Astrocyte of the cerebellum (primary cell): ENCODE measurements around the gene PSMD11.

Experiments
- DNase-seq: peaks from one replicate; pipeline ENCODE4 v3.0.0-alpha.2; 2011; ENCODE audit warnings: low read depth
- H3K4me3 ChIP-seq: 2 replicates; pipeline ENCODE4 v1.5.1; 2011; ENCODE audit warnings: mild to moderate bottlenecking, low read depth, low read length, moderate library complexity
- in situ Hi-C: cut with HindIII; loops from 2 replicates; pipeline ENCODE4 v1.10.0; 2017; ENCODE audit warnings: low sequenced_read_pairs
- TF ChIP-seq, protein P1 (sequence below): IDR thresholded peaks from 2 replicates; pipeline ENCODE4 v1.5.1; 2012; ENCODE audit warnings: low read length, low read depth, moderate library complexity, mild to moderate bottlenecking; ENCODE audit errors: missing control alignments

PSMD11 gene

DNA sequence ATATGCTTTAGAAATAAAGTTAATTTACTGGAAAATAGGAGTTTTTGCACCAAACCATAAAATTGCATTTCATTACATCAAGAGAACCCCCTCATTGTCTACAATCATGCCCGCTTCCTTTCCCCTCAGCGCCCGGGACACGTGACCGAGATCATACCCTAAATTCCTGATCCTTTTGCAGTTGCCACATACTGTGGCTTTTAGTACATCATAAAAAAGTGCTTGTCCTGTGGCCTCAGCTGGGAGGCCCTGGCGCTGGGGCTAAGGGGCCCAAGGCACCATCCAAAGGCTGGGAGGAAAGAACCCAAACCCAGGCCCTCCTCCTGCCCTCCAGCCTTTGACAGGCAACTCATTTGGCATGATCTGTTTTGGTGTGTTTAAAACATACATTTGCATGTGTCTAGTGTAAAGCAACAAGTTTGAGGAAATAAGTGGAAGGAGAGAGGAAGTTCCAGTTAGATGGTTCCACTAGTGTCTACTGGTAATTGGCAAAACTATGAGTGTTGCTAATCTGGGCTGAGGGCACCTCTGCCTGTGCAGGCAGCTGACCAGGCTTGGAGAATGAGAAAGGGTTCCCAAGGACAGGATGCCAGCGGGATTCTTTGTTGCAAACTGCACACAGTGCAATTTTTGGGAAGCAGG, 48.5 kb downstream of the PSMD11 start:
- no peak for DNase-seq
- in situ Hi-C loops, result no loop called here

DNA sequence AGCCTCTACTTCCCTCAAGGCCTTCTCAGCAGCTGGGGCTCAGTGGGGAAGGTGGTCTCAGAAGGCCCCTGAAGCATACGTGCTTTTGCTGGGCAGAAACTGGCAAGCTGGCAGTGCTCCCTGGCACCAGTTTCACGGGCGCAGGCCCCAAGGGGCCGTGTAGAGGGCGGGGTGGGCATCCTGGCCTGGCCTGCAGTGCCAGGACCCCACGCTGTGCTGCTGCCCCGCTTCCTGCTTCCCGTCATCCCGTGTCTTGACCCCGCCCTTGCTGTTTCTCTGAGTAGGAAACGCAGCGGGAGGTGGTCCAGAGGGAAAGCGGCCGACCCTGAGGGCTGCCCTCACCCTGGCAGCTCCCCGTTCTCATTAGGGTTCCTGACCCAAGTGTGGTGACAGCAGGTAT, 49.3 kb downstream of the PSMD11 start:
- in situ Hi-C loops, result no loop called here
- TF ChIP-seq, protein P1, sequence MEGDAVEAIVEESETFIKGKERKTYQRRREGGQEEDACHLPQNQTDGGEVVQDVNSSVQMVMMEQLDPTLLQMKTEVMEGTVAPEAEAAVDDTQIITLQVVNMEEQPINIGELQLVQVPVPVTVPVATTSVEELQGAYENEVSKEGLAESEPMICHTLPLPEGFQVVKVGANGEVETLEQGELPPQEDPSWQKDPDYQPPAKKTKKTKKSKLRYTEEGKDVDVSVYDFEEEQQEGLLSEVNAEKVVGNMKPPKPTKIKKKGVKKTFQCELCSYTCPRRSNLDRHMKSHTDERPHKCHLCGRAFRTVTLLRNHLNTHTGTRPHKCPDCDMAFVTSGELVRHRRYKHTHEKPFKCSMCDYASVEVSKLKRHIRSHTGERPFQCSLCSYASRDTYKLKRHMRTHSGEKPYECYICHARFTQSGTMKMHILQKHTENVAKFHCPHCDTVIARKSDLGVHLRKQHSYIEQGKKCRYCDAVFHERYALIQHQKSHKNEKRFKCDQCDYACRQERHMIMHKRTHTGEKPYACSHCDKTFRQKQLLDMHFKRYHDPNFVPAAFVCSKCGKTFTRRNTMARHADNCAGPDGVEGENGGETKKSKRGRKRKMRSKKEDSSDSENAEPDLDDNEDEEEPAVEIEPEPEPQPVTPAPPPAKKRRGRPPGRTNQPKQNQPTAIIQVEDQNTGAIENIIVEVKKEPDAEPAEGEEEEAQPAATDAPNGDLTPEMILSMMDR, result no peak
- H3K4me3 ChIP-seq, result no peak overlapping the region
- no peak for DNase-seq

More for the DNA sequence above, 48.5 kb downstream of the PSMD11 start:
- TF ChIP-seq, protein P1, result no peak
- H3K4me3 ChIP-seq, result no peak overlapping the region

DNA sequence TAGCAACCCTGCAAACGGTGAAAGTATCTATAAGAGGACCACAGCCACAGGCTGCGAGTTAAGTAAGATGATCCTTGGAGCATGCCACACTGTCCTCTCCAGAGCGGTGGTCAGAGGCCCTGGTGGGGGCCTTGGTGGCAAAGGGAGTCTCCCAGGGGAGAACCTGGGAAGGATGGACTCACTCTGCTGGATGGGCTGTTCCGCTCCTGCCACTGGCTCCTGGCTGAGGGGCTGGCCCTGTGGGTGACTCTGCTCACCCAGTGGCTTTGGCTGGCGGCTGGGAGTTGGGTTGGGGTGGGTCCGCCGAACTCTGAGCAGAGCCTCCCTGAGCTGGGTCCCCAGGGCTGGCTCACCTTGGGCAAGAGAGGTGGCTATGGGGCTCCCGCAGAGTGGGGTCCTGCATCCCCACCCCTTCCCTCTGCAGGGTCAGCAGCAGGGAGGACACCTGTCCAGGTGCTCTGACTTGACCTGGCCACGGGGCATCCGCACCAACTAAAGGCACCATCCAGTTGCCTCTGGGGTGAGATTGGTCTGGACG, 49.7 kb downstream of the PSMD11 start:
- no peak for DNase-seq
- H3K4me3 ChIP-seq, result no peak overlapping the region
- in situ Hi-C loops, result no loop called here
- TF ChIP-seq, protein P1, result no peak

DNA sequence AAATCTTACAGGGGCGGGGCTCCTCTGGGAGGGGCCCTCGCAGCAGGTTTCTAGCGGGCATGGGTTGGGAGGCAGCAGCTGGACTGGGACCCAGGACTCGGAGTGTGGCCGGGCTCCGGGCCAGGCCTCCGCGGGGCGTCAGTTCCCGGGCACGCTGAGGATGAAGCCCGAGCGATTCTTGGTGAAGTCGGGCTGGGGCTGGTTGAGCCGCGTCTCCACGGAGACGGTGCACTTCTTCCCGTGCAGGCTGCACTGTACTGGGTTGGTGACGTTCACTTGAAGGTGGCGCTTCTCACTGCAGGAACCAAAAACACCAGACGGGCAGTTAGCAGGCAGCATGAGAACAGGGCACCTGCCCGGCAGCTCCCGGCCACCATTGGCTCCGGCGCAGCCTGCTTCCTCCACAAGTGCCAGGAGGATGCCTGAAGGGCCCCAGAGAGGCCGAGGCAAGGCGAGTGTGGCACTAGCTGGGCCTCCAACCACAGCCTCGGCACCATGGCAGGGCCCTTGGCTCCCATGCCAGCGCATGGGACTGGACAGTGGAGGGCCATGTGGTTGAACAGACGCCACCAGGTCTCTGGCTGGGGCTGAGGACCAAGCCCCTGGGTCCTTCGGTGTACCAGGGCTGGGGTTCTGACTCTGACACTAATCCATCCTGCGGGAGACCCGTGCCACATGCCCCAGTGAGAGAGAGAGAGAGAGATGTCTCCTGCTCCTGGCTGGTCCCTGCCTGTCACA, 50.5 kb downstream of the PSMD11 start:
- no peak for DNase-seq
- no peak overlapping the region for H3K4me3 ChIP-seq
- in situ Hi-C loops, result no loop called here
- TF ChIP-seq, protein P1, result no peak

DNA sequence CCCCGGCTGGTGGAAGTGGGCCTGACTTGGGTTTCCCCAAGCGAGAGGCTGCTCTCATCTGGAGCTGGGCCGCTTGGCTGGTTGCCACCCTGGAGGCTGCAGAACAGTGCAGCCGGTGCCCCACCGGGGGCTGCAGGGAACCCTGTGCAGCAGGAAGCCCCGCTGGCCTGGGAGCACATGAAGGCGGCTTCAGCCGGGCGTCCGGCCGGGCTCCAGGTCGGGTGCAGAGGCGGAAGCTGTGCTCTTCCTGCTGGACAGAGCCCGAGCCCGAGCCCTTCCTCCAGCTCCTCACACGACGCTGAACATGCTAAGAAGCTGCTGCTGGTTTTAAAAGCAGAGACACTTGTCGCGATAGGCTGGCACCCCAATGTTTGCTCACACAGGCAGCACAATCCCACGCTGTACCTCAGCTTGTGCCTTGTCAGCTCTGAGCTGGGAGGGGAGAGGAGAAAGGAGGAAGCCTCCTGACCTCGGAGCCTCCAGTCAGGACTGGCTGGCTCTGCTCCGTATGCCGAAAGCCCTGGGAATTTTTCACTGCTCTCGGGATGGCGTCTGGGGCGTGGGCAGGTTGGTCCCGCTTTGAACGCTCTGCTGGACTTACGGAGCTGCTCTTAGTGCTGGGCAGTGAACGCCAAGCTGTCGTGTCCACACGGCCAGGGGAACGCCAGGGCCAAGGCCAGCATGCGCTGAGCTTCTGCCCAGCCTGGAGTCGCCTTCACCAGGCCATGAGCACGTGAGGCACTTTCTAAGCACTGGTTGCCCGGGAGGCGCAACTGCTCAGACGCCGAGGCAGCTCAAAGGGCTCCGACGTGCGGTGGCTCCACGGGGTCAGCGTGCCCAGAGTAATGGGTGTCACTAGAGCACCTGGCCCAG, 51.3 kb downstream of the PSMD11 start:
- DNase-seq, result no peak
- TF ChIP-seq, protein P1, result no peak
- no peak overlapping the region for H3K4me3 ChIP-seq
- in situ Hi-C loops, result no loop called here

DNA sequence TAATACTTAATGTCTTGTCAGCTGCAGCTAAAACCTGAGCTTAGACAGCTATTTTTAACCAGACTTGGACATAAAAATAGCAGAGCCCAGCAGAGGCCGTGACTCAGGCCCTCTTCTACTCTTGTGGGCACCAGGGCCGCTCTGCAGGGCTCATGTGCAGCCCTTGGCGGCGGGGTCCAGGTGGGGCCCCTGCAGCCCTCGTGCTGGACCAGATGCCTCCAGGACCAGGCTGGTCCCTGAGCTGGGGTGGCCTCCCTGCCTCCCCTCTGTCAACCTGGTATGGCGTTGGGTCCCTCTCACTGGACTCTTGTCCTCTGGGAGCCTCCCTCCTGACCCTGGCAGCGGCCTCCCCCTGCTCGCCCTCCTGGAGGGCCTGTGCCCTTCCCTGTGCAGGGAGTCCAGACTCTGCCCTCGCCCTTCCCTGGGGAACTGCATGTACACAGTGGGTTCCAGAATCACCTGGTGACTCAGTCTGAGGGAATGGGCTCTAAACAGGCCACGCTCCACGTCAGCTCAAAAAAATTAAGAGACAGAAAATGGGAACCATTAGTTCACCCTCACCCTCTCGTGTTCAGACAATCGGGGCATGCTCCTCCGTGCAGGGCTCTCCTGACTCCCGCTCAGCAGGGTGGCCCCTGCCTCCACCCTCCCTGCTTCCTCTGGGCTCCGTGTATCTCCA, 52.2 kb downstream of the PSMD11 start:
- no peak for DNase-seq
- in situ Hi-C loops, result no loop called here
- TF ChIP-seq, protein P1, result no peak
- H3K4me3 ChIP-seq, result no peak overlapping the region
